ENCODE measurements around the gene DDX56. TPM values are rescaled to one million over a fixed set of nuclear protein-coding genes. Genes with fewer than 3 reads are reported as not detected.

DDX56 gene
- total RNA-seq, 4 donors from 2014 or later, result 34.1 to 69.6 (median 50.0) TPM

DNA sequence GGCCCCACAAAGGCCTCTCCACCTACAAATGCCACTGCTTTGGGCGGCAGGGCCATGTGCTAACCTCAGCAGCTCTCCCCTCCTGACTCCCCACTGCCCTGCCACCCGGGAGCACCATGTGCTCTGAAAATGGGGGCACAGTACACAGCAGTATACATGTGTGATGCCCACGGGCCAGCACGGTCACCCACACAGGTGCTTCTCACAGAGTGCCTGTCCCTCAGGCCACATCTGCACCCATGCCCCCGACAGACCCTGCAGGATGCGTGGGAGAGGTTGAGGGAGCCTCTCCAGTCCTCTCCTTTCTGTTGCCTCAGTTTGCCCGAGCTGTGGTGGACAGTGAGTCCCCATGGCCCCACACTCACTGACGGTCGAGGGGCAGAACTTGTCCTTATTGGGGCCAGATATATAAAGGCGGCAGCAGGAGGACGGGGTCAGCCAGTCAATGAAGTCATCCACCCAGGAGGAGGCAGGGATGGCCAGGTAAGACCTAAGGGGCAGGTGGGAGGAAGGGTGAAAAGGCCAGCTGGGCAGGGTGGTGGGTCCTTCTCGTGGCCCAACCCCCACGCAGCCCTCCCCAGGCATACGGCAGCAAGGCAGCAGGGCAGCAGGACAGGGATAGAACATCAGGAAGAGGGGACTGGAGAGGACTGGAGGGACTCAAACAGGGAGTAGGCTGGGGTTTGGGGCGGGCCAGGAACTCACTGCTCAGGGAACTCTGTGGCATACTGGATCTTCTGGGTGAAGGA lies 52.2 kb downstream of the DDX56 start:
- TF ChIP-seq, protein P1, sequence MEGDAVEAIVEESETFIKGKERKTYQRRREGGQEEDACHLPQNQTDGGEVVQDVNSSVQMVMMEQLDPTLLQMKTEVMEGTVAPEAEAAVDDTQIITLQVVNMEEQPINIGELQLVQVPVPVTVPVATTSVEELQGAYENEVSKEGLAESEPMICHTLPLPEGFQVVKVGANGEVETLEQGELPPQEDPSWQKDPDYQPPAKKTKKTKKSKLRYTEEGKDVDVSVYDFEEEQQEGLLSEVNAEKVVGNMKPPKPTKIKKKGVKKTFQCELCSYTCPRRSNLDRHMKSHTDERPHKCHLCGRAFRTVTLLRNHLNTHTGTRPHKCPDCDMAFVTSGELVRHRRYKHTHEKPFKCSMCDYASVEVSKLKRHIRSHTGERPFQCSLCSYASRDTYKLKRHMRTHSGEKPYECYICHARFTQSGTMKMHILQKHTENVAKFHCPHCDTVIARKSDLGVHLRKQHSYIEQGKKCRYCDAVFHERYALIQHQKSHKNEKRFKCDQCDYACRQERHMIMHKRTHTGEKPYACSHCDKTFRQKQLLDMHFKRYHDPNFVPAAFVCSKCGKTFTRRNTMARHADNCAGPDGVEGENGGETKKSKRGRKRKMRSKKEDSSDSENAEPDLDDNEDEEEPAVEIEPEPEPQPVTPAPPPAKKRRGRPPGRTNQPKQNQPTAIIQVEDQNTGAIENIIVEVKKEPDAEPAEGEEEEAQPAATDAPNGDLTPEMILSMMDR (IDR thresholded peaks at IDR 0.05), result no peak
- TF ChIP-seq POLR2A (IDR thresholded peaks at IDR 0.05), result no peak
- 70 to 84% methylated on average over 7 to 9 of the region's 15 CpGs for WGBS, 2 donors
- no peak for DNase-seq

DNA sequence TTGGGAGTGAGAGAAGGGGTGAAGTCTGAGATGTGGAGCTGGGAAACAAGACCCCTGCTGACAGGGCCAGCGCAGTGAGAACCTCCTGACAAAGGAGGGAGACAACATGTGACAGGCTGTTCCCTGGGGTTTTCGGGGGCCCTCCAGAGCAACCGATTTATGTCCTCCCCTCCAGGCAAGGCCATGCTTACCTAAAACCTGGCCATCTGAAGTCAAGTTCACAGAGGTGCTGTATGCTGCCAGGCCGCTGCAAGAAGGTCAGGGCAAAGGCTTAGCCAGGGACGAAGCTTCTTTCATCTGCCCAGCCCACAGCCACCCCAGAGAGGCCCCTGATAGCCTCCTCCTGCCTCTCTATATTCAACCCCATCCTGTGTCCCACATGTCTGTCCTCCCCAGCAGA lies 53.1 kb downstream of the DDX56 start:
- H3K27me3 ChIP-seq, result no peaks in the 10 kb centered on the region
- no peak overlapping the region for H3K4me3 ChIP-seq
- H3K36me3 ChIP-seq, result no peaks in the 10 kb centered on the region
- TF ChIP-seq POLR2A (IDR thresholded peaks at IDR 0.05), result no peak
- TF ChIP-seq, protein P1 (IDR thresholded peaks at IDR 0.05), result no peak
- 79 to 92% methylated on average over 2 to 3 of the region's 5 CpGs for WGBS, 2 donors
- peaks cover 0 to 7% (median 0%) of the 10 kb centered on the region in 3 donors for H3K4me1 ChIP-seq
- DNase-seq, result no peak
- intact Hi-C loops (cut with DNase I), result no loop called here
- H3K27ac ChIP-seq, result no peak overlapping the region
- peaks cover 0 to 9% (median 0%) of the 10 kb centered on the region in 3 donors for H3K9me3 ChIP-seq

More for the DNA sequence above, 52.2 kb downstream of the DDX56 start:
- H3K4me3 ChIP-seq, result no peak overlapping the region
- no peak overlapping the region for H3K27ac ChIP-seq
- H3K4me1 ChIP-seq, result no peaks in the 10 kb centered on the region
- intact Hi-C loops (cut with DNase I), result no loop called here
- no peaks in the 10 kb centered on the region for H3K27me3 ChIP-seq
- no peaks in the 10 kb centered on the region for H3K36me3 ChIP-seq
- H3K9me3 ChIP-seq, result peaks cover 0 to 18% (median under 1%) of the 10 kb centered on the region in 3 donors

DNA sequence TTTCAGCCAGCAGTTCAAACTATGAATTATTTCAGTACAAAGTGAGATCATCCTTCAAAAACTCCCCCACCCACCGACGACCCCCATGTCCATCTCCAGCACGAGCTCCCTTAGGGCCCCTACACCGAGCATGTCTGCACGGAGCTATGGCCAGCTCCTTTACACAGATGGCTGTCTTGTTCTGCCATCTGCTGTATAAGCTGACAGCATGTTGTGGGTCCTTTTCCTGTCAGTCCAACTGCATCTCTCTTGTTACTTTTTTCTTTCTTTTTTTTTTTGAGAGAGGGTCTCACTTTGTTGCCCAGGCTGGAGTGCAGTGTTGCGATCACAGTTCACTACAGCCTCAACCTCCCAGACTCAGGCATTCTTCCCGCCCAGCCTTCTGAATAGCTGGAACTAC lies 54.2 kb downstream of the DDX56 start:
- peaks cover 0 to 15% (median 0%) of the 10 kb centered on the region in 3 donors for H3K4me1 ChIP-seq
- no peaks in the 10 kb centered on the region for H3K9me3 ChIP-seq
- DNase-seq, result no peak
- no peak overlapping the region for H3K27ac ChIP-seq
- H3K36me3 ChIP-seq, result no peaks in the 10 kb centered on the region
- WGBS, 2 donors, result 67 to 78% methylated on average over 6 to 7 of the region's 7 CpGs
- no peaks in the 10 kb centered on the region for H3K27me3 ChIP-seq
- no peak overlapping the region for H3K4me3 ChIP-seq
- intact Hi-C loops (cut with DNase I), result no loop called here
- TF ChIP-seq, protein P1 (IDR thresholded peaks at IDR 0.05), result no peak
- no peak for TF ChIP-seq POLR2A (IDR thresholded peaks at IDR 0.05)

DNA sequence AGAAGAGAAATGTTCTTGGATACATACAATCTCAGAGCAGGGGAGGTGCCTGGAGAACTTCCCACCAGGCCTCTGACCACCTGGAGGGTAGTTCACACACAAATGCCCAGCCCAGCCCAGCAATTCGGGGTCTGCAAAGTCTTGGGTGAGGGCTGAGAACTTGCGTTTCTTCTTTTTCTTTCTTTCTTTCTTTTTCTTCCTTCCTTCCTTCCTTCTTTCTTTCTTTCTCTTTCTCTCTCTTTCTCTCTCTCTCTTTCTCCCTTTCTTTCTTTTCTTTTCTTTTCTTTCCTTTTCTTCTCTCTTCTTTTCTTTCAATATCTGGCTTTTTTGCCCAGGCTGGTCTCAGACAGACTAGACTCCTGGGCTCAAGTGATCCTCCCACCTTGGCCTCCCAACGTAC lies 54.9 kb downstream of the DDX56 start:
- WGBS, 2 donors, result 70 to 83% methylated on average over 3 of the region's 3 CpGs
- TF ChIP-seq, protein P1 (IDR thresholded peaks at IDR 0.05), result no peak
- TF ChIP-seq POLR2A (IDR thresholded peaks at IDR 0.05), result no peak

DNA sequence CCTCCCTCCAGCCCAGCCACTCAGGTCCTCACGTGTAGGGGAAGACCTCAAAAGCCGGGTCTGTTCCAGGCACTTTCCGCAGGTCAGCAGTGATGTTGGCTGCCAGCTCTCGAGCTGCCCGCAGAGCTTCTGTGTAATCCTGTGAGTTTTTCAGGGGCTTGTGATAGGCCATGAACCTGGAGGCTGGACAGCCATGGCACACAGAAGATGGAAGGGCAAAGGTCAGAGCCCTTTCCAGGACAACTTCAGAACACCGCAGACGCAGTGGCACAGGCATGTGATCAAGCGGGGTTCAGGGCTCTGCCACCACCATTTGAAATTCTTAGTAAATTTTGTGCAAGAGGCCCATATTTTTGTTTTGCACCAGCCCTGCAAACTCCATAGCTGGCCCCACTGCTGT lies 56.5 kb downstream of the DDX56 start:
- H3K36me3 ChIP-seq, result no peaks in the 10 kb centered on the region
- no peak overlapping the region for H3K4me3 ChIP-seq
- H3K27me3 ChIP-seq, result no peaks in the 10 kb centered on the region
- WGBS, 2 donors, result 90 to 92% methylated on average over 4 to 6 of the region's 8 CpGs
- TF ChIP-seq, protein P1 (IDR thresholded peaks at IDR 0.05), result no peak
- TF ChIP-seq POLR2A (IDR thresholded peaks at IDR 0.05), result no peak
- intact Hi-C loops (cut with DNase I), result no loop called here
- DNase-seq, result no peak
- no peaks in the 10 kb centered on the region for H3K9me3 ChIP-seq
- peaks cover 0 to 15% (median 0%) of the 10 kb centered on the region in 3 donors for H3K4me1 ChIP-seq
- no peak overlapping the region for H3K27ac ChIP-seq

More for the DNA sequence above, 54.9 kb downstream of the DDX56 start:
- intact Hi-C loops (cut with DNase I), result no loop called here
- H3K27me3 ChIP-seq, result no peaks in the 10 kb centered on the region
- H3K36me3 ChIP-seq, result no peaks in the 10 kb centered on the region
- H3K27ac ChIP-seq, result no peak overlapping the region
- H3K9me3 ChIP-seq, result no peaks in the 10 kb centered on the region
- H3K4me3 ChIP-seq, result no peak overlapping the region
- peaks cover 0 to 15% (median 0%) of the 10 kb centered on the region in 3 donors for H3K4me1 ChIP-seq
- DNase-seq, result no peak

All from esophagus squamous epithelium (tissue), 5 donors.